HCT116 (cell line): ENCODE results near the gene FMN1.

Experiments used
- CBX3 ChIP-seq: IDR thresholded peaks from 2 replicates; pipeline ENCODE4 v1.6.1; 2012; ENCODE audit warnings: low read depth
- CEBPB ChIP-seq: IDR thresholded peaks from 2 replicates; pipeline ENCODE4 v1.6.1; 2012; ENCODE audit warnings: low read depth
- EZH2 ChIP-seq: fragments of 200-600 bp; sonication (generic); IDR thresholded peaks from 2 replicates; pipeline ENCODE4 v1.6.1; 2017; ENCODE audit warnings: antibody characterized with exemption, mixed run types
- JUND ChIP-seq: IDR thresholded peaks from 2 replicates; pipeline ENCODE4 v1.6.1; 2012
- POLR2A ChIP-seq: IDR thresholded peaks from 2 replicates; pipeline ENCODE4 v1.7.0; 2011; ENCODE audit warnings: borderline replicate concordance; ENCODE audit not compliant: insufficient read depth, insufficient read length; ENCODE audit errors: extremely low read depth
- REST ChIP-seq: IDR thresholded peaks from 2 replicates; pipeline ENCODE4 v1.6.1; 2012; ENCODE audit warnings: low read depth
- SP1 ChIP-seq: IDR thresholded peaks from 2 replicates; pipeline ENCODE4 v1.6.1; 2012; ENCODE audit warnings: low read depth
- YY1 ChIP-seq: IDR thresholded peaks from 2 replicates; pipeline ENCODE4 v1.6.1; 2011; ENCODE audit warnings: low read length, low read depth, moderate library complexity, mild to moderate bottlenecking; ENCODE audit not compliant: insufficient replicate concordance; ENCODE audit errors: extremely low read depth
- ZBTB33 ChIP-seq: IDR thresholded peaks from 2 replicates; pipeline ENCODE4 v1.6.1; 2011; ENCODE audit warnings: mild to moderate bottlenecking, low read length, moderate library complexity; ENCODE audit not compliant: insufficient replicate concordance; ENCODE audit errors: extremely low read depth
- ZNF274 ChIP-seq: fragments of 200-500 bp; sonication (Bioruptor generic); IDR thresholded peaks from 2 replicates; pipeline ENCODE4 v1.6.1; 2014; ENCODE audit warnings: mild to moderate bottlenecking, low read depth, low read length, inconsistent platforms
- TF ChIP-seq, protein P1 (sequence below), 3 experiments: fragments of 200-600 bp in 1 of 3; sonication (generic) in 1 of 3; IDR thresholded peaks in 2 of 3; conservative IDR thresholded peaks in 1 of 3; 2 replicates each; pipeline ENCODE4 v1.5.1; 2012 to 2017; ENCODE audit warnings: low read depth in 2 of 3, low read length in 2 of 3, antibody characterized with exemption in 1 of 3, borderline replicate concordance in 1 of 3, control low read depth in 1 of 3, mild to moderate bottlenecking in 1 of 3, mixed read lengths in 1 of 3, mixed run types in 1 of 3, moderate library complexity in 1 of 3; ENCODE audit not compliant: insufficient read depth in 1 of 3
- TF ChIP-seq, protein P2 (sequence below): IDR thresholded peaks from 2 replicates; pipeline ENCODE4 v1.6.1; 2012

DNA sequence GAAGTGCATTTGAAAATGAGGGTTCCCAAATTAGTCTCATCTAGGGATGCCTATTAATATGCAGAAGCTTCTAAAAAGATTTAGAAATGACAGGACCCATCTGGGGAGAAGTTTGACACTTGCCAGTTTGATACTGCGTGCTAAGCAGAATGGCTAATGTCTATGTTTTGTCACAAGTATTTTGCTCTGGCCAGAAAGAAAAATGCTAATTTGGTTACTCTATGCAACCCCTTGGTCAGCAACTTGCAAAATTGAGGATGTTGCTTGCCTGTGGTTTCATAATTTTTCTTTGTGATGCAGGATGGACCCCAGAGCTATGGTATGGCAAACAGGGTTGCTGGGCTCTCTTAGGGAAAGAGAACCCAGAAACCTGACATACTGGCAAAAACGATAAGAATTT, 148.2 kb downstream of the FMN1 start:
- TF ChIP-seq, protein P1, sequence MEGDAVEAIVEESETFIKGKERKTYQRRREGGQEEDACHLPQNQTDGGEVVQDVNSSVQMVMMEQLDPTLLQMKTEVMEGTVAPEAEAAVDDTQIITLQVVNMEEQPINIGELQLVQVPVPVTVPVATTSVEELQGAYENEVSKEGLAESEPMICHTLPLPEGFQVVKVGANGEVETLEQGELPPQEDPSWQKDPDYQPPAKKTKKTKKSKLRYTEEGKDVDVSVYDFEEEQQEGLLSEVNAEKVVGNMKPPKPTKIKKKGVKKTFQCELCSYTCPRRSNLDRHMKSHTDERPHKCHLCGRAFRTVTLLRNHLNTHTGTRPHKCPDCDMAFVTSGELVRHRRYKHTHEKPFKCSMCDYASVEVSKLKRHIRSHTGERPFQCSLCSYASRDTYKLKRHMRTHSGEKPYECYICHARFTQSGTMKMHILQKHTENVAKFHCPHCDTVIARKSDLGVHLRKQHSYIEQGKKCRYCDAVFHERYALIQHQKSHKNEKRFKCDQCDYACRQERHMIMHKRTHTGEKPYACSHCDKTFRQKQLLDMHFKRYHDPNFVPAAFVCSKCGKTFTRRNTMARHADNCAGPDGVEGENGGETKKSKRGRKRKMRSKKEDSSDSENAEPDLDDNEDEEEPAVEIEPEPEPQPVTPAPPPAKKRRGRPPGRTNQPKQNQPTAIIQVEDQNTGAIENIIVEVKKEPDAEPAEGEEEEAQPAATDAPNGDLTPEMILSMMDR (IDR thresholded peaks at IDR 0.05 in 2 of 3, conservative IDR thresholded peaks at IDR 0.05 in 1 of 3; ENCODE audit: borderline replicate concordance in 1 of 3, insufficient read depth in 1 of 3, low read depth in 2 of 3, low read length in 2 of 3): no peak
- TF ChIP-seq ZNF274 (no peak), SP1 (no peak), POLR2A (no peak), REST (no peak), JUND (no peak), YY1 (no peak), CEBPB (no peak), EZH2 (no peak), ZBTB33 (no peak), CBX3 (no peak)
- TF ChIP-seq, protein P2, sequence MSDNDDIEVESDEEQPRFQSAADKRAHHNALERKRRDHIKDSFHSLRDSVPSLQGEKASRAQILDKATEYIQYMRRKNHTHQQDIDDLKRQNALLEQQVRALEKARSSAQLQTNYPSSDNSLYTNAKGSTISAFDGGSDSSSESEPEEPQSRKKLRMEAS: no peak
